Stimulated activated CD8-positive, alpha-beta memory T cell treated with anti-CD3 and anti-CD28 coated beads, Interleukin-2, amount 100 ng/mL, for 48 hours (primary cell): ENCODE measurements around the gene MED12L.
"Not testable (repeated sequence)": the region's sequence is repeated elsewhere in the genome, so short reads cannot be mapped to it uniquely, and the experiment has no call there.

Source experiments
- DNase-seq, 2 donors: peaks; one replicate each; pipeline ENCODE4 v3.0.0-alpha.2; 2020; ENCODE audit warnings: low read depth in 2 of 2

The MED12L gene

GRCh38 chr3:151085227-151085888 is at the start of gene MED12L:
Gene MED12L (plus strand): TSS chr3:151085664. CDS start chr3:151086927, 1,263 bp downstream.
- peak; percentile 50 to 58 for DNase-seq

GRCh38 chr3:151037746-151038477 is 47.6 kb upstream of the MED12L start:
- DNase-seq, result no peak

GRCh38 chr3:151044706-151045105 is 40.8 kb upstream of the MED12L start:
- DNase-seq, result no peak

GRCh38 chr3:151047636-151048035 is 37.8 kb upstream of the MED12L start:
- DNase-seq, result no peak

- no peak for DNase-seq
Measured at GRCh38 chr3:151051533-151051932, 33.9 kb upstream of the MED12L start.

GRCh38 chr3:151052346-151052745 is 33.1 kb upstream of the MED12L start:
- DNase-seq, result no peak

GRCh38 chr3:151052756-151053155 is 32.7 kb upstream of the MED12L start:
- DNase-seq, result no peak

GRCh38 chr3:151058740-151059139 is 26.7 kb upstream of the MED12L start:
- DNase-seq, result no peak

- no peak for DNase-seq
Measured at GRCh38 chr3:151062611-151063010, 22.9 kb upstream of the MED12L start.

GRCh38 chr3:151067158-151067557 is 18.3 kb upstream of the MED12L start:
- no peak for DNase-seq

- not testable (repeated sequence) for DNase-seq
Measured at GRCh38 chr3:151072842-151073241, 12.6 kb upstream of the MED12L start.

GRCh38 chr3:151074256-151074655 is 11.2 kb upstream of the MED12L start:
- DNase-seq, result no peak

- DNase-seq, result no peak
Measured at GRCh38 chr3:151075869-151076562, 9.4 kb upstream of the MED12L start.

- no peak for DNase-seq
Measured at GRCh38 chr3:151076626-151077025, 8.8 kb upstream of the MED12L start.

- not testable (repeated sequence) for DNase-seq
Measured at GRCh38 chr3:151081082-151081481, 4.4 kb upstream of the MED12L start.

GRCh38 chr3:151082880-151083838 is 2.3 kb upstream of the MED12L start:
- no peak for DNase-seq

- DNase-seq, result no peak
Measured at GRCh38 chr3:151084893-151085226, 604 bp upstream of the MED12L start.

- DNase-seq, result peak; percentile 5
Measured at GRCh38 chr3:151085889-151086483, 522 bp downstream of the MED12L start.

GRCh38 chr3:151086484-151087456 is 1.3 kb downstream of the MED12L start:
- DNase-seq, result peak; percentile 51 to 53

- no peak for DNase-seq
Measured at GRCh38 chr3:151087648-151088047, 2.2 kb downstream of the MED12L start.
